ENCODE data around the gene UBAP1L. TPM values are rescaled to one million over a fixed set of nuclear protein-coding genes. Genes with fewer than 3 reads are reported as not detected.
A peak's percentile ranks its signal among the peaks of the same experiment; 100 is the strongest.

UBAP1L gene
- total and polyA plus RNA-seq, 2 experiments from 2014 or later, result 0.43 to 0.89 TPM

DNA sequence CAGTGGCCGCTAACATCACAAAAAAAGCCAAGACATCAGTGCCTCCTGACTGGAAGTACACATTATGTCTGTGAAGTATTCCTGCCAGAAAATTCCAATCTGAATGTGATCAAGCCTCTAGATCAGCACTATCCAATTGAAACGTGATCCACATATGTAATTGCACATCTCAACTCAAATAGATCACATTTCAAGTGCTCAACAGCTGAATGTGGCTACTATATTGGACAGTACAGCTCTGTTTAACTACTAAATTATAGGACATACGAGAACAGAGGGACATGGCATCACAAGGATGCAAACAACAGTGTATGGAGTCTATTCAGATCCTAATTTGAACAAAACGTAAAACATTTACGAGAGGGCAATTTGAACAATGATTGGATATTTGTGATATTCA is 542 bp upstream of the UBAP1L start:
- Histone ChIP-seq H3K27me3 (replicated peaks; ENCODE audit: insufficient read depth) (no peaks in the 10 kb centered on the region), H2AFZ (no peak overlapping the region), H4K20me1 (ENCODE audit: insufficient read depth) (no peaks in the 10 kb centered on the region), H3K27ac (no peak overlapping the region), H3K4me1 (ENCODE audit: insufficient read depth) (no peaks in the 10 kb centered on the region), H3K4me2 (ENCODE audit: unreplicated experiment) (no peak overlapping the region), H3F3A (ENCODE audit: insufficient read depth) (peaks cover 16% of the 10 kb centered on the region), H3K9me3 (ENCODE audit: low read depth) (no peaks in the 10 kb centered on the region), H3K9me2 (ENCODE audit: insufficient read depth) (no peaks in the 10 kb centered on the region), H3K4me3 (no peak overlapping the region), H3K9ac (0 out of 2 replicates have a peak overlapping the region, but pooled peaks have one; percentile 5), H3K79me2 (ENCODE audit: insufficient read depth) (0 out of 2 replicates have a peak, but pooled peaks cover 2% of the 10 kb centered on the region), H3K36me3 (ENCODE audit: low read depth) (peaks cover 47% of the 10 kb centered on the region)
- 73 to 76% methylated on average over 5 of the region's 5 CpGs for WGBS, 2 experiments (ENCODE audit: low coverage in 1 of 2, low lambda C conversion rate in 2 of 2, missing lambda C conversion rate in 2 of 2)
- TF ChIP-seq EZH2 (IDR thresholded peaks at IDR 0.05; ENCODE audit: insufficient read depth, poor library complexity, severe bottlenecking), result no peak
- no peak for DNase-seq
- in situ Hi-C loops (cut with MboI), result no loop called here

DNA sequence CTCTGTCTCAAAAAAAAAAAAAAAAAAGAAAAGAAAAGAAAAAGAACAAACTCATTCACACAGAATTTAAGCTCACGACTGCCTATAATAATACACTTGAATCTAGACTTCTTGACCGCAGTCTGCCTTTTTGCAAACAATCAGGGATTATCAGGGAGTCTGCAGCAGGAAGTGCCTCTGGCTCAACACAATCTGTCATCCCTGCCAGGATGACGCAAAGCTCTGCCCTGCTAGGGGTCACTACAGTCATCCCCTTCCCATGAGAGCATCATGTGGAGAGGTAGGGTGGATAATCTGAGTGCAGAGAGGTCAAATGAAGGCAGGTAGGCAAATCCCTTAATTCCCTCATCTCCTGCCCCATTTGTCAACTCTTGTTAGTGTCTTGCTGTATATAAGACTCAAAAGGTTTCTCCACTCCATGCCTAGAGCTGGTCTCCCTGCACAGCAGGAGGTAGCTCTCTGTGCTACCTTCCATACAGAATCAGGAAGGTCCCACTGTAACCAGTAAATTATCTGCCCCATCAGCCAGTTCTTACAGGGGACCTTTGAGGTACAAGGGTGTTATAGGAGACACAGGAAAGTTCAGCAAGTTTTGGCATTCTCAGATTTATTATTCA is 4.2 kb downstream of the UBAP1L start:
- no peak overlapping the region for H3K4me2 ChIP-seq (ENCODE audit: unreplicated experiment)
- no peaks in the 10 kb centered on the region for H3K9me3 ChIP-seq (ENCODE audit: low read depth)
- H3K27ac ChIP-seq, result no peak overlapping the region
- no peaks in the 10 kb centered on the region for H4K20me1 ChIP-seq (ENCODE audit: insufficient read depth)
- H3K9ac ChIP-seq, result no peak overlapping the region
- in situ Hi-C loops (cut with MboI), result no loop called here
- no peaks in the 10 kb centered on the region for H3K4me1 ChIP-seq (ENCODE audit: insufficient read depth)
- 71 to 74% methylated on average over 3 of the region's 3 CpGs for WGBS, 2 experiments (ENCODE audit: low coverage in 1 of 2, low lambda C conversion rate in 2 of 2, missing lambda C conversion rate in 2 of 2)
- H3K27me3 ChIP-seq (replicated peaks; ENCODE audit: insufficient read depth), result no peaks in the 10 kb centered on the region
- no peaks in the 10 kb centered on the region for H3K9me2 ChIP-seq (ENCODE audit: insufficient read depth)
- H3K36me3 ChIP-seq (ENCODE audit: low read depth), result peaks cover 11% of the 10 kb centered on the region
- peaks cover 19% of the 10 kb centered on the region for H3F3A ChIP-seq (ENCODE audit: insufficient read depth)
- no peak overlapping the region for H2AFZ ChIP-seq
- H3K4me3 ChIP-seq, result no peak overlapping the region
- peak; percentile 31 for DNase-seq
- TF ChIP-seq EZH2phosphoT487 (IDR thresholded peaks at IDR 0.05; ENCODE audit: insufficient read depth, low read depth), result no peak
- no peak for TF ChIP-seq EZH2 (IDR thresholded peaks at IDR 0.05; ENCODE audit: insufficient read depth, poor library complexity, severe bottlenecking)
- H3K79me2 ChIP-seq (ENCODE audit: insufficient read depth), result no peaks in the 10 kb centered on the region

DNA sequence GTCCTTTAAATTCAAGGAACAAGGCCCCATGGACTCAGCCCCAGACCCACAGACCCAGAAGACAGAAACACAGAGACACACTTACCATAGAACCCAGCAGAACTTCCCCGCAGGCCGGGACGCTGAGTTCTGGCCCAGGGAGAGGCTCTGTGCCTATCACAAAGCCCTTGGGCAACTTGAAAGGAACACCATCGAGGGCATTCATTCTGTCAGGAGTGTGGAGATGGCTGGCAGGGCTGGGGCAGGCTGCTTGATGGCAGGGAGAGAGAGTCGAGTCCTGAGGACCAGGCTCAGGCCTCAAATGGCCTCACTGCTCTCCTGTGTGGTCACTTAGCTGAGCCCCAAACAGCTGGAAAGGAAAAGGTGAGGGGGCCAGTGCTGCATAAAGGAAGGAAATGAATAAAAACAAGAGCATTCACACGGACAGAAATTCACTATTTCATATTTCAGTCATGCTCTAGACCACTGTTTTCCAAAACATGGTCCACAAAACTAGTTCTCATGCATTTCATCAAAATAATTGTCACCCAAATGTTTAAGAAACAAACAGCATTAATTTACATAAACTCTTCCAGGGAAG is 8.9 kb downstream of the UBAP1L start:
- 80% methylated on average over 6 of the region's 6 CpGs for WGBS, 2 experiments (ENCODE audit: low coverage in 1 of 2, low lambda C conversion rate in 2 of 2, missing lambda C conversion rate in 2 of 2)
- TF ChIP-seq EZH2phosphoT487 (IDR thresholded peaks at IDR 0.05; ENCODE audit: insufficient read depth, low read depth), result no peak
- no peak for TF ChIP-seq EZH2 (IDR thresholded peaks at IDR 0.05; ENCODE audit: insufficient read depth, poor library complexity, severe bottlenecking)
- Histone ChIP-seq H3K9me3 (ENCODE audit: low read depth) (no peaks in the 10 kb centered on the region), H2AFZ (no peak overlapping the region), H3K9me2 (ENCODE audit: insufficient read depth) (no peaks in the 10 kb centered on the region), H3F3A (ENCODE audit: insufficient read depth) (peaks cover 3% of the 10 kb centered on the region; the same call in 1 of the 2 replicates), H3K79me2 (ENCODE audit: insufficient read depth) (no peaks in the 10 kb centered on the region), H3K27me3 (replicated peaks; ENCODE audit: insufficient read depth) (no peaks in the 10 kb centered on the region), H3K4me2 (ENCODE audit: unreplicated experiment) (no peak overlapping the region), H3K9ac (no peak overlapping the region), H3K27ac (no peak overlapping the region), H4K20me1 (ENCODE audit: insufficient read depth) (no peaks in the 10 kb centered on the region), H3K36me3 (ENCODE audit: low read depth) (peaks cover 7% of the 10 kb centered on the region; the same call in 1 of the 2 replicates), H3K4me1 (ENCODE audit: insufficient read depth) (no peaks in the 10 kb centered on the region), H3K4me3 (no peak overlapping the region)
- in situ Hi-C loops (cut with MboI), result no loop called here
- no peak for DNase-seq

DNA sequence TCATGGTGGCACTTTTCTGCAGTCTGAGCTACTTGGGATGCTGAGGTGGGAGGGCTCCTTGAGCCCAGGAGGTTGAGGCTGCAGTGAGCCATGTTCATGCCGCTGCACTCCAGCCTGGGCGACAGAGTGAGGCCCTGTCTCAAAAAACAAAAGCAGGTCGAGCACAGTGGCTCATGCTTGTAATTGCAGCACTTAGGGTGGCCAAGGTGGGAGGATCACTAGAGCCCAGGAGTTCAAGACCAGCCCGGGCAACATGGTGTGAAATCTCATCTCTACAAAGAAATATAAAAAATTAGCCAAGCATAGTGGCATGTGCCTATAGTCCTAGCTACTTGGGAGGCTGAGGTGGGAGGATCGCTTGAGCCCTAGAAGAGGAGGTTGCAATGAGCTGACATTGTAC is 10.0 kb downstream of the UBAP1L start:
- TF ChIP-seq EZH2phosphoT487 (IDR thresholded peaks at IDR 0.05; ENCODE audit: insufficient read depth, low read depth) (no peak), EZH2 (IDR thresholded peaks at IDR 0.05; ENCODE audit: insufficient read depth, poor library complexity, severe bottlenecking) (no peak)
- no peak overlapping the region for H3K4me2 ChIP-seq (ENCODE audit: unreplicated experiment)
- H2AFZ ChIP-seq, result no peak overlapping the region
- 90 to 92% methylated on average over 5 of the region's 5 CpGs for WGBS, 2 experiments (ENCODE audit: low coverage in 1 of 2, low lambda C conversion rate in 2 of 2, missing lambda C conversion rate in 2 of 2)
- H3K9me3 ChIP-seq (ENCODE audit: low read depth), result no peaks in the 10 kb centered on the region
- H3K4me1 ChIP-seq (ENCODE audit: insufficient read depth), result no peaks in the 10 kb centered on the region
- in situ Hi-C loops (cut with MboI), result no loop called here
- no peaks in the 10 kb centered on the region for H3K27me3 ChIP-seq (replicated peaks; ENCODE audit: insufficient read depth)
- H3K79me2 ChIP-seq (ENCODE audit: insufficient read depth), result no peaks in the 10 kb centered on the region
- H4K20me1 ChIP-seq (ENCODE audit: insufficient read depth), result no peaks in the 10 kb centered on the region
- H3K27ac ChIP-seq, result no peak overlapping the region
- H3K9me2 ChIP-seq (ENCODE audit: insufficient read depth), result no peaks in the 10 kb centered on the region
- DNase-seq, result no peak
- no peak overlapping the region for H3K4me3 ChIP-seq
- no peak overlapping the region for H3K9ac ChIP-seq
- H3F3A ChIP-seq (ENCODE audit: insufficient read depth), result peaks cover 3% of the 10 kb centered on the region; the same call in 1 of the 2 replicates
- H3K36me3 ChIP-seq (ENCODE audit: low read depth), result peaks cover 7% of the 10 kb centered on the region; the same call in 1 of the 2 replicates
